ENCODE measurements around the gene AGAP1.

DNA sequence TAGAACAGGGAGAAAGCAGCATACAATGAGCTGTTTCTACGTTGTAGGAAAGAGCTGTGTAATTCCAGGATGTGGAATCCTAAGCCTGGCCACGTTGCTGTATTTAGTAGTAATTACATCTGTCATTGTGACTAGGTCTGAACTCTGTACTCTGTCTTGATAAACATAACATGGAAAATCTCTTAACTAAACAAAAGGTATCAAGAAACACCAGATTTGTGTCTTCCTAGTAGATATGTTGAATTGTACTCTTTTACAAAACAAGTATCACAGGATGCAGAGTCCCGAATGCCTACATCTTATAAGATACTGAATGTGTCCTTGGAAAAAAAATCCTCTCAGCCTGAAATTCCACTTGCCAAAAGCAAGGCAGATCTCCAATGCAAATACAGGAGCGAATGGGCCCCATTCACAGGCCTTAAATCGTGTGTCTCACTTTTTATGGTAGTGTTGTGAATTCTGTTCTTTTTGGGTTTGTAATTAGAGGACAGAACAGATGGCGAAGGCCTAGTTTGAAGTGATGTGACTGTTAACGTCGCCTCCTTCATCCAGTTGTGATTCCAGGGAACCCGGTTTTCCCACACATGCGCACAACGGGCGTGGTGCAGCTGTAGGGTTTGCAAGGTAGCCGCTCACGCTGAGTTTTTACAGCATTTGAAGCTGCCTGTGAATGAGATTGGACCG, 427.8 kb downstream of the AGAP1 start:
- no peak for TF ChIP-seq CTCF (IDR thresholded peaks at IDR 0.05; ENCODE audit: extremely low read depth in 1 of 2, insufficient read depth in 1 of 2, low read depth in 1 of 2, low read length in 2 of 2)
- TF ChIP-seq POLR2A (IDR thresholded peaks at IDR 0.05; ENCODE audit: low read depth, low read length), result no peak
- no peak for TF ChIP-seq MAX (IDR thresholded peaks at IDR 0.05; ENCODE audit: insufficient read depth, insufficient read length)
- no peak for TF ChIP-seq EZH2 (IDR thresholded peaks at IDR 0.05; ENCODE audit: borderline replicate concordance, low read depth, low read length, severe bottlenecking)
- TF ChIP-seq MYC (IDR thresholded peaks at IDR 0.05; ENCODE audit: low read depth, low read length), result no peak
- TF ChIP-seq FOS (IDR thresholded peaks at IDR 0.05; ENCODE audit: borderline replicate concordance, insufficient read depth, low read length), result no peak
- TF ChIP-seq POLR2AphosphoS5 (IDR thresholded peaks at IDR 0.05; ENCODE audit: insufficient read depth, low read depth, low read length), result no peak

All from endothelial cell of umbilical vein (primary cell).